ENCODE data around the gene DPP6. TPM values are rescaled to one million over a fixed set of nuclear protein-coding genes. Genes with fewer than 3 reads are reported as not detected.
"Not testable (repeated sequence)": the region's sequence is repeated elsewhere in the genome, so short reads cannot be mapped to it uniquely, and the experiment has no call there.

DPP6 gene
- total RNA-seq, 4 donors from 2014 or later = 0.30 to 11.8 (median 10.7) TPM

- WGBS = 79% methylated on average over 8 of the region's 10 CpGs
Observed at GRCh38 chr7:154148791-154149516, 96.8 kb downstream of the DPP6 start.

DNA sequence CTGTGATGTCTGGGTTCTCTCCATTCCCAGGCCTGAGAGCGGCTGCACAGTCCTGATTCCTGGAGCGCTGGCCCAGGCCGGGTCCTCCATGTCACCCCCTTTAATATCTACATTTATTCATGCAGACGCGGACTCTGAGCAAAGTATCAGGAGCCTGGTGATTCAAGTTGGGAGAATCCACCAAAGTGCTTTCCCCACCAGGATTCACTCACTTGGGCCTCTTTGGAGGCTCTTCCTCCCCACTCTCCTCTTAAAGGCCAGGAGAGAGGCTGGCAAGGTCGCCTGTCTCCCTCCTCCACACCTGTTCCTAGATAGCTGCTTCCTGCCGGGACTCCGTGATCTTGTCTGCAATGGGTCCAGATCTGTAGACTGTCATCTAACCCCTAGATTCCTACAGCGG lies 98.5 kb downstream of the DPP6 start:
- 89% methylated on average over 6 of the region's 9 CpGs for WGBS
- not testable (repeated sequence) for H3K4me1 ChIP-seq; DNase-seq (ENCODE audit: low spot score in 2 of 2)

More at GRCh38 chr7:154148791-154149516, 96.8 kb downstream of the DPP6 start:
- not testable (repeated sequence) for H3K27ac ChIP-seq; H3K4me3 ChIP-seq; DNase-seq (ENCODE audit: low spot score in 2 of 2); H3K4me1 ChIP-seq; H3K9me3 ChIP-seq; H3K27me3 ChIP-seq; H3K36me3 ChIP-seq

DNA sequence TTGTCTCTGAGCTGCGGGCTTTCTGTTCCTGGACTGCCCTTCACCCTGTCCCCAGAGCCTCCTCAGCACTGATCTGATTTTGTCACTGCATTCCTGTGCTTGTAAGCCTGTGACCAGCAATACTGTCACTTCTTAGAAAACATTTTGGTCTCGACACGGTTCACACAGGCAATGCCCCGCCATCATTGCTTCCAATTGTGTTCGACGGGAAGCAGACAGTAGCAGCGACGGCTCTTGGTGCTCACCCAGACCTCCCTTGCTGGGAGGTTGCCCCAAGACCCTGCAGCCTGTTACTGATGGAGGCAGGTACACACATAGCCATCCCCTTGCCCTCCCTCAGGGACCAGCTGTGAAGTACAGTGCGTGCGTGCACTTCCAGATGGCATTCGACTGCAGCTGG lies 99.1 kb downstream of the DPP6 start:
- not testable (repeated sequence) for H3K9me3 ChIP-seq; DNase-seq (ENCODE audit: low spot score in 2 of 2); H3K4me1 ChIP-seq; H3K27me3 ChIP-seq; H3K4me3 ChIP-seq; H3K27ac ChIP-seq; H3K36me3 ChIP-seq
- 81% methylated on average over 11 of the region's 11 CpGs for WGBS

More for the DNA sequence above, 98.5 kb downstream of the DPP6 start:
- not testable (repeated sequence) for H3K27me3 ChIP-seq, H3K4me3 ChIP-seq, H3K9me3 ChIP-seq, H3K36me3 ChIP-seq, H3K27ac ChIP-seq

- H3K27ac ChIP-seq; H3K4me3 ChIP-seq; H3K9me3 ChIP-seq; DNase-seq (ENCODE audit: low spot score in 2 of 2); H3K27me3 ChIP-seq; H3K36me3 ChIP-seq; H3K4me1 ChIP-seq: not testable (repeated sequence)
- WGBS = 100% methylated on average over 1 of the region's 3 CpGs
Observed at GRCh38 chr7:154155928-154156327, 103.7 kb downstream of the DPP6 start.

GRCh38 chr7:154162921-154163320 lies 110.7 kb downstream of the DPP6 start:
- H3K4me1 ChIP-seq; H3K27ac ChIP-seq; H3K27me3 ChIP-seq; DNase-seq (ENCODE audit: low spot score in 2 of 2); H3K4me3 ChIP-seq; H3K9me3 ChIP-seq; H3K36me3 ChIP-seq: not testable (repeated sequence)
- WGBS = 100% methylated on average over 3 of the region's 6 CpGs

- not testable (repeated sequence) for H3K4me3 ChIP-seq; H3K27ac ChIP-seq; DNase-seq (ENCODE audit: low spot score in 2 of 2); H3K27me3 ChIP-seq; H3K36me3 ChIP-seq; H3K4me1 ChIP-seq; H3K9me3 ChIP-seq
- WGBS = no CpG with 5 or more reads among the region's 3 CpGs
Observed at GRCh38 chr7:154163642-154164041, 111.4 kb downstream of the DPP6 start.

- H3K9me3 ChIP-seq = no peaks in the 10 kb centered on the region
- H3K36me3 ChIP-seq = no peaks in the 10 kb centered on the region
- H3K4me1 ChIP-seq = no peaks in the 10 kb centered on the region
- DNase-seq (ENCODE audit: low spot score in 2 of 2) = no peak
- H3K27ac ChIP-seq = no peak overlapping the region
- H3K4me3 ChIP-seq = no peak overlapping the region
- TF ChIP-seq POLR2AphosphoS5 (IDR thresholded peaks at IDR 0.05) = no peak
- WGBS = 36% methylated on average over 4 of the region's 4 CpGs
- no peaks in the 10 kb centered on the region for H3K27me3 ChIP-seq
Observed at GRCh38 chr7:154167051-154167450, 114.9 kb downstream of the DPP6 start.

DNA sequence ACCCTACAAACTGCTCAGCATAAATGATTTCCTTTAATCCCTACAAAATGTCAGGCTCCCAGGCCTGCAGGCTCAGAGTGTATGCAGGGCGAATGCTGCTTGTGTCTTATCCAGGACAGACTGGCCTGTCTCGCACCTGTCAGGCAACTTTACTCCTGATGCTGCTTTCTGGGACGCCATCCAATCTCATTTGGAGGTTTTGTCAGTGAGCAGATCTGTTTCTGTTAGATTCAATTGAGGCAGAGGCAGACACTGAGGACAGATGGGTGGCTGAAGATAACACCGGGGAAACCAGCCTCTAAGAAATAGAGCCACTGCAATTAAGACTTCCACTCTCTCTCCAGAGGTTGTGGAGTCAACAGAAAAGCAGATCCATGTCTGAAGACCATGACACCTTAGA lies 115.6 kb downstream of the DPP6 start:
- no peak for TF ChIP-seq POLR2A (IDR thresholded peaks at IDR 0.05)
- no peak for TF ChIP-seq EP300 (IDR thresholded peaks at IDR 0.05)
- no peak for TF ChIP-seq CTCF (IDR thresholded peaks at IDR 0.05)
- no peak for TF ChIP-seq POLR2AphosphoS5 (IDR thresholded peaks at IDR 0.05)
- H3K27ac ChIP-seq = no peak overlapping the region
- H3K36me3 ChIP-seq = no peaks in the 10 kb centered on the region
- no peak overlapping the region for H3K4me3 ChIP-seq
- H3K4me1 ChIP-seq = no peaks in the 10 kb centered on the region
- no peaks in the 10 kb centered on the region for H3K27me3 ChIP-seq
- no peak for DNase-seq (ENCODE audit: low spot score in 2 of 2)
- 47% methylated on average over 4 of the region's 4 CpGs for WGBS
- no peaks in the 10 kb centered on the region for H3K9me3 ChIP-seq

- TF ChIP-seq CTCF (IDR thresholded peaks at IDR 0.05) (no peak), EP300 (IDR thresholded peaks at IDR 0.05) (no peak)
- Histone ChIP-seq H3K4me1 (no peaks in the 10 kb centered on the region), H3K36me3 (no peaks in the 10 kb centered on the region), H3K9me3 (no peaks in the 10 kb centered on the region), H3K27ac (no peak overlapping the region), H3K4me3 (no peak overlapping the region), H3K27me3 (no peaks in the 10 kb centered on the region)
- 25% methylated on average over 1 of the region's 1 CpG for WGBS
- DNase-seq (ENCODE audit: low spot score in 2 of 2) = no peak
Observed at GRCh38 chr7:154171422-154171821, 119.2 kb downstream of the DPP6 start.
